IMR-90 (cell line): ENCODE data around the gene RAB11FIP4.

Source experiments
- CHD1 ChIP-seq: IDR thresholded peaks from 2 replicates; pipeline ENCODE4 v1.6.1; 2012; ENCODE audit warnings: low read depth, low read length, improper control_type of control experiment
- CTCF ChIP-seq: conservative IDR thresholded peaks from 2 replicates; pipeline ENCODE4 v1.5.1; 2012; ENCODE audit warnings: mild to moderate bottlenecking, low read depth, low read length, improper control_type of control experiment
- POLR2A ChIP-seq: IDR thresholded peaks from 2 replicates; pipeline ENCODE4 v1.6.1; 2012; ENCODE audit warnings: mild to moderate bottlenecking, low read depth, low read length
- RFX5 ChIP-seq: IDR thresholded peaks from 2 replicates; pipeline ENCODE4 v1.8.0; 2012; ENCODE audit warnings: low read depth, mild to moderate bottlenecking, low read length, moderate library complexity
- SMC3 ChIP-seq: fragments of 150-350 bp; IDR thresholded peaks from 2 replicates; pipeline ENCODE4 v1.6.1; 2016; ENCODE audit warnings: low read depth, mild to moderate bottlenecking, antibody characterized with exemption, low read length, moderate library complexity
- USF2 ChIP-seq: fragments of 150-350 bp; IDR thresholded peaks from 2 replicates; pipeline ENCODE4 v1.6.1; 2017; ENCODE audit warnings: mild to moderate bottlenecking, antibody characterized with exemption, low read length, low read depth

- no peak for TF ChIP-seq SMC3
- no peak for TF ChIP-seq RFX5
- no peak for TF ChIP-seq CHD1
- no peak for TF ChIP-seq POLR2A
- TF ChIP-seq CTCF: no peak
- TF ChIP-seq USF2: no peak
These were observed 4.0 kb upstream of the RAB11FIP4 start for GRCh38 chr17:31387438-31387837.
